Hematopoietic multipotent progenitor cell treated with erythropoietin and hydrocortisone succinate and interleukin-3 and kit ligand, for 6 days (in vitro differentiated cells): ENCODE measurements around the gene ZP2.
A peak's percentile ranks its signal among the peaks of the same experiment; 100 is the strongest.
"Not testable (repeated sequence)": the region's sequence is repeated elsewhere in the genome, so short reads cannot be mapped to it uniquely, and the experiment has no call there.

Experiments used
- DNase-seq: peaks from one replicate; pipeline ENCODE4 v3.0.0-alpha.2; 2015

The ZP2 gene

GRCh38 chr16:21211486-21211885 lies at the start of gene ZP2:
Gene ZP2 (minus strand): TSS chr16:21211574. CDS start chr16:21211547, 27 bp downstream.
- DNase-seq: no peak

- DNase-seq: no peak
These were observed 45.9 kb upstream of the ZP2 start for GRCh38 chr16:21257284-21257683.

- no peak for DNase-seq
These were observed 45.3 kb upstream of the ZP2 start for GRCh38 chr16:21256636-21257035.

GRCh38 chr16:21253470-21253869 lies 42.1 kb upstream of the ZP2 start:
- DNase-seq: no peak

GRCh38 chr16:21250072-21250923 lies 38.9 kb upstream of the ZP2 start:
- DNase-seq: no peak

- DNase-seq: not testable (repeated sequence)
These were observed 36.8 kb upstream of the ZP2 start for GRCh38 chr16:21248179-21248578.

- DNase-seq: no peak
These were observed 33.3 kb upstream of the ZP2 start for GRCh38 chr16:21244518-21245215.

GRCh38 chr16:21242756-21243155 lies 31.4 kb upstream of the ZP2 start:
- no peak for DNase-seq

- peak; percentile 79 for DNase-seq
These were observed 28.3 kb upstream of the ZP2 start for GRCh38 chr16:21239646-21240045.

- no peak for DNase-seq
These were observed 25.5 kb upstream of the ZP2 start for GRCh38 chr16:21236831-21237230.

- peak; percentile 26 for DNase-seq
These were observed 23.8 kb upstream of the ZP2 start for GRCh38 chr16:21235199-21235585.

GRCh38 chr16:21233521-21234150 lies 22.3 kb upstream of the ZP2 start, which contains the start of gene ANKS4B:
Gene ANKS4B (plus strand): TSS chr16:21233699. CDS start chr16:21233738, 39 bp downstream.
- DNase-seq: no peak

- DNase-seq: no peak
These were observed 21.7 kb upstream of the ZP2 start for GRCh38 chr16:21233045-21233520.

- peak; percentile 22 for DNase-seq
These were observed 17.0 kb upstream of the ZP2 start for GRCh38 chr16:21228361-21228872.

- DNase-seq: no peak
These were observed 16.5 kb upstream of the ZP2 start for GRCh38 chr16:21227866-21228265.

- no peak for DNase-seq
These were observed 15.4 kb upstream of the ZP2 start for GRCh38 chr16:21226749-21227148.

- DNase-seq: no peak
These were observed 13.4 kb upstream of the ZP2 start for GRCh38 chr16:21224800-21225199.

- DNase-seq: no peak
These were observed 12.4 kb upstream of the ZP2 start for GRCh38 chr16:21223787-21224186.

- DNase-seq: no peak
These were observed 11.3 kb upstream of the ZP2 start for GRCh38 chr16:21222495-21223337.

- DNase-seq: no peak
These were observed 8.2 kb upstream of the ZP2 start for GRCh38 chr16:21219551-21219950.

GRCh38 chr16:21218153-21218552 lies 6.8 kb upstream of the ZP2 start:
- peak; percentile 41 for DNase-seq

GRCh38 chr16:21217121-21217520 lies 5.7 kb upstream of the ZP2 start:
- no peak for DNase-seq
